PFSK-1 (cell line): ENCODE measurements around the gene G6PC1.

Experiments
- FOXP2 ChIP-seq: optimal IDR thresholded peaks from 2 replicates; pipeline ENCODE3; 2011; ENCODE audit warnings: borderline replicate concordance, control low read depth, inconsistent platforms; ENCODE audit not compliant: insufficient read depth; ENCODE audit errors: extremely low read length, extremely low read depth
- POLR2AphosphoS5 ChIP-seq: IDR thresholded peaks from 2 replicates; pipeline ENCODE4 v1.6.1; 2012; ENCODE audit warnings: low read depth, mild to moderate bottlenecking, control low read depth, low read length, moderate library complexity
- REST ChIP-seq, 2 experiments: IDR thresholded peaks; 2 replicates each; pipeline versions ENCODE4 v1.6.1 to v1.8.0; 2011 to 2012; ENCODE audit warnings: low read depth in 2 of 2, low read length in 2 of 2, control low read depth in 1 of 2, inconsistent platforms in 1 of 2, mild to moderate bottlenecking in 1 of 2, moderate library complexity in 1 of 2; ENCODE audit not compliant: insufficient read depth in 1 of 2
- SIN3A ChIP-seq: IDR thresholded peaks from 2 replicates; pipeline ENCODE4 v1.6.1; 2012; ENCODE audit warnings: mild to moderate bottlenecking, low read length, moderate library complexity, borderline replicate concordance; ENCODE audit not compliant: insufficient read depth
- TAF1 ChIP-seq: IDR thresholded peaks from 2 replicates; pipeline ENCODE4 v1.6.1; 2012; ENCODE audit warnings: low read length, control low read depth, borderline replicate concordance; ENCODE audit not compliant: insufficient read depth

G6PC1 gene

GRCh38 chr17:42901535-42902229 is 1.1 kb downstream of the G6PC1 start:
- no peak for TF ChIP-seq POLR2AphosphoS5
- TF ChIP-seq TAF1 = no peak
- no peak for TF ChIP-seq REST (IDR thresholded peaks at IDR 0.05; ENCODE audit: insufficient read depth in 1 of 2, low read depth in 2 of 2, low read length in 2 of 2)
- no peak for TF ChIP-seq SIN3A

GRCh38 chr17:42904110-42904469 is 3.5 kb downstream of the G6PC1 start:
- TF ChIP-seq TAF1 (no peak), POLR2AphosphoS5 (no peak), SIN3A (no peak), FOXP2 (no peak), REST (IDR thresholded peaks at IDR 0.05; ENCODE audit: insufficient read depth in 1 of 2, low read depth in 2 of 2, low read length in 2 of 2) (no peak)

GRCh38 chr17:42906772-42907446 is 6.3 kb downstream of the G6PC1 start:
- TF ChIP-seq SIN3A = no peak
- no peak for TF ChIP-seq REST (IDR thresholded peaks at IDR 0.05; ENCODE audit: insufficient read depth in 1 of 2, low read depth in 2 of 2, low read length in 2 of 2)
- no peak for TF ChIP-seq POLR2AphosphoS5
- TF ChIP-seq FOXP2 = no peak
- TF ChIP-seq TAF1 = no peak

- no peak for TF ChIP-seq TAF1
- no peak for TF ChIP-seq POLR2AphosphoS5
- no peak for TF ChIP-seq FOXP2
- no peak for TF ChIP-seq REST (IDR thresholded peaks at IDR 0.05; ENCODE audit: insufficient read depth in 1 of 2, low read depth in 2 of 2, low read length in 2 of 2)
- no peak for TF ChIP-seq SIN3A
These were observed 8.5 kb downstream of the G6PC1 start for GRCh38 chr17:42908872-42909700.
